Mononuclear cell (primary cell): ENCODE measurements around the gene CALM1. TPM values are rescaled to one million over a fixed set of nuclear protein-coding genes. Genes with fewer than 3 reads are reported as not detected.

Experiments used
- H3K27me3 ChIP-seq: 2 replicates; pipeline ENCODE4 v1.6.0; 2011; ENCODE audit warnings: low read length, control low read depth; ENCODE audit not compliant: insufficient read depth
- H3K4me1 ChIP-seq: 2 replicates; pipeline ENCODE4 v1.5.1; 2011; ENCODE audit warnings: mild to moderate bottlenecking, low read length, control low read depth; ENCODE audit not compliant: insufficient read depth
- H3K4me3 ChIP-seq: 2 replicates; pipeline ENCODE4 v1.5.1; 2011; ENCODE audit warnings: mild to moderate bottlenecking, low read length, moderate library complexity
- H3K9me3 ChIP-seq: 2 replicates; pipeline ENCODE4 v1.5.1; 2011; ENCODE audit warnings: low read depth, mild to moderate bottlenecking, control low read depth, low read length
- total RNA-seq: library from RNA; depleted of rRNA; stranded (reverse); fragments of >200 nt; gene quantifications from one replicate; pipeline ENCODE4 v1.2.3, GENCODE V29; 2012

The CALM1 gene
- total RNA-seq, 1 donor = 718 TPM

- Histone ChIP-seq H3K9me3 (no peaks in the 10 kb centered on the region), H3K4me1 (no peaks in the 10 kb centered on the region), H3K27me3 (no peaks in the 10 kb centered on the region), H3K4me3 (no peak overlapping the region)
Measured at GRCh38 chr14:90416720-90417119, 19.9 kb downstream of the CALM1 start.

GRCh38 chr14:90418053-90418452, 21.2 kb downstream of the CALM1 start:
- Histone ChIP-seq H3K4me3 (no peak overlapping the region), H3K4me1 (no peaks in the 10 kb centered on the region), H3K9me3 (no peaks in the 10 kb centered on the region), H3K27me3 (no peaks in the 10 kb centered on the region)

- H3K4me1 ChIP-seq = no peaks in the 10 kb centered on the region
- no peak overlapping the region for H3K4me3 ChIP-seq
- H3K27me3 ChIP-seq = no peaks in the 10 kb centered on the region
- H3K9me3 ChIP-seq = no peaks in the 10 kb centered on the region
Measured at GRCh38 chr14:90419200-90419599, 22.4 kb downstream of the CALM1 start.

- no peaks in the 10 kb centered on the region for H3K9me3 ChIP-seq
- no peak overlapping the region for H3K4me3 ChIP-seq
- no peaks in the 10 kb centered on the region for H3K27me3 ChIP-seq
- H3K4me1 ChIP-seq = no peaks in the 10 kb centered on the region
Measured at GRCh38 chr14:90421001-90421631, 24.3 kb downstream of the CALM1 start.

- Histone ChIP-seq H3K4me3 (no peak overlapping the region), H3K9me3 (no peaks in the 10 kb centered on the region), H3K27me3 (no peaks in the 10 kb centered on the region), H3K4me1 (no peaks in the 10 kb centered on the region)
Measured at GRCh38 chr14:90421632-90422020, 24.8 kb downstream of the CALM1 start.

GRCh38 chr14:90423166-90423565, 26.3 kb downstream of the CALM1 start:
- Histone ChIP-seq H3K9me3 (no peaks in the 10 kb centered on the region), H3K4me1 (no peaks in the 10 kb centered on the region), H3K27me3 (no peaks in the 10 kb centered on the region), H3K4me3 (no peak overlapping the region)

GRCh38 chr14:90424075-90424474, 27.2 kb downstream of the CALM1 start:
- Histone ChIP-seq H3K4me1 (no peaks in the 10 kb centered on the region), H3K4me3 (no peak overlapping the region), H3K27me3 (no peaks in the 10 kb centered on the region), H3K9me3 (no peaks in the 10 kb centered on the region)

GRCh38 chr14:90424686-90425372, 28.0 kb downstream of the CALM1 start:
- H3K27me3 ChIP-seq = no peaks in the 10 kb centered on the region
- H3K4me1 ChIP-seq = no peaks in the 10 kb centered on the region
- H3K9me3 ChIP-seq = no peaks in the 10 kb centered on the region
- H3K4me3 ChIP-seq = no peak overlapping the region

GRCh38 chr14:90425373-90425879, 28.6 kb downstream of the CALM1 start:
- Histone ChIP-seq H3K9me3 (no peaks in the 10 kb centered on the region), H3K27me3 (no peaks in the 10 kb centered on the region), H3K4me1 (no peaks in the 10 kb centered on the region), H3K4me3 (no peak overlapping the region)

GRCh38 chr14:90426031-90426540, 29.3 kb downstream of the CALM1 start:
- no peaks in the 10 kb centered on the region for H3K27me3 ChIP-seq
- H3K4me3 ChIP-seq = no peak overlapping the region
- no peaks in the 10 kb centered on the region for H3K4me1 ChIP-seq
- H3K9me3 ChIP-seq = no peaks in the 10 kb centered on the region

- H3K27me3 ChIP-seq = no peaks in the 10 kb centered on the region
- no peaks in the 10 kb centered on the region for H3K9me3 ChIP-seq
- H3K4me1 ChIP-seq = no peaks in the 10 kb centered on the region
- no peak overlapping the region for H3K4me3 ChIP-seq
Measured at GRCh38 chr14:90426663-90427062, 29.8 kb downstream of the CALM1 start.

- Histone ChIP-seq H3K4me3 (no peak overlapping the region), H3K27me3 (no peaks in the 10 kb centered on the region), H3K9me3 (no peaks in the 10 kb centered on the region), H3K4me1 (no peaks in the 10 kb centered on the region)
Measured at GRCh38 chr14:90427848-90428426, 31.1 kb downstream of the CALM1 start.

GRCh38 chr14:90428676-90429075, 31.8 kb downstream of the CALM1 start:
- no peaks in the 10 kb centered on the region for H3K9me3 ChIP-seq
- H3K4me3 ChIP-seq = no peak overlapping the region
- no peaks in the 10 kb centered on the region for H3K4me1 ChIP-seq
- no peaks in the 10 kb centered on the region for H3K27me3 ChIP-seq

GRCh38 chr14:90429236-90429635, 32.4 kb downstream of the CALM1 start:
- H3K4me1 ChIP-seq = no peaks in the 10 kb centered on the region
- no peaks in the 10 kb centered on the region for H3K27me3 ChIP-seq
- no peak overlapping the region for H3K4me3 ChIP-seq
- no peaks in the 10 kb centered on the region for H3K9me3 ChIP-seq

- no peaks in the 10 kb centered on the region for H3K27me3 ChIP-seq
- no peaks in the 10 kb centered on the region for H3K9me3 ChIP-seq
- no peaks in the 10 kb centered on the region for H3K4me1 ChIP-seq
- H3K4me3 ChIP-seq = no peak overlapping the region
Measured at GRCh38 chr14:90429754-90430153, 32.9 kb downstream of the CALM1 start.
